ENCODE results near the gene MBD3L3. TPM values are rescaled to one million over a fixed set of nuclear protein-coding genes. Genes with fewer than 3 reads are reported as not detected.
A peak's percentile ranks its signal among the peaks of the same experiment; 100 is the strongest.

The MBD3L3 gene
- total and polyA plus RNA-seq, 10 of the 15 experiments (the other 5 are each of a cell fraction or from before 2014, with no cell fraction given), result not detected

- TF ChIP-seq POU2F2 (IDR thresholded peaks at IDR 0.05; ENCODE audit: borderline replicate concordance, low read depth, low read length) (no peak), ZBTB33 (IDR thresholded peaks at IDR 0.05) (peak; percentile 30; the same call in 1 of the 2 replicates), RELB (IDR thresholded peaks at IDR 0.05; ENCODE audit: low read depth) (peak; percentile 61), FOXK2 (IDR thresholded peaks at IDR 0.05) (no peak), PAX8 (IDR thresholded peaks at IDR 0.05) (no peak), GATAD2B (conservative IDR thresholded peaks at IDR 0.05; ENCODE audit: low read depth) (no peak), PKNOX1 (IDR thresholded peaks at IDR 0.05) (no peak), DPF2 (IDR thresholded peaks at IDR 0.05) (no peak), KDM1A (IDR thresholded peaks at IDR 0.05; ENCODE audit: borderline replicate concordance) (no peak), SPI1 (IDR thresholded peaks at IDR 0.05; ENCODE audit: borderline replicate concordance, insufficient read depth, low read depth, low read length) (no peak), SMARCA5 (IDR thresholded peaks at IDR 0.05) (no peak), STAT3 (IDR thresholded peaks at IDR 0.05; ENCODE audit: low read depth, low read length) (no peak)
- TF ChIP-seq, protein P1, sequence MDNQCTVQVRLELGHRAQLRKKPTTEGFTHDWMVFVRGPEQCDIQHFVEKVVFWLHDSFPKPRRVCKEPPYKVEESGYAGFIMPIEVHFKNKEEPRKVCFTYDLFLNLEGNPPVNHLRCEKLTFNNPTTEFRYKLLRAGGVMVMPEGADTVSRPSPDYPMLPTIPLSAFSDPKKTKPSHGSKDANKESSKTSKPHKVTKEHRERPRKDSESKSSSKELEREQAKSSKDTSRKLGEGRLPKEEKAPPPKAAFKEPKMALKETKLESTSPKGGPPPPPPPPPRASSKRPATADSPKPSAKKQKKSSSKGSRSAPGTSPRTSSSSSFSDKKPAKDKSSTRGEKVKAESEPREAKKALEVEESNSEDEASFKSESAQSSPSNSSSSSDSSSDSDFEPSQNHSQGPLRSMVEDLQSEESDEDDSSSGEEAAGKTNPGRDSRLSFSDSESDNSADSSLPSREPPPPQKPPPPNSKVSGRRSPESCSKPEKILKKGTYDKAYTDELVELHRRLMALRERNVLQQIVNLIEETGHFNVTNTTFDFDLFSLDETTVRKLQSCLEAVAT (IDR thresholded peaks at IDR 0.05), result peak; percentile 71; the same call in 1 of the 2 replicates
- TF ChIP-seq, protein P2, sequence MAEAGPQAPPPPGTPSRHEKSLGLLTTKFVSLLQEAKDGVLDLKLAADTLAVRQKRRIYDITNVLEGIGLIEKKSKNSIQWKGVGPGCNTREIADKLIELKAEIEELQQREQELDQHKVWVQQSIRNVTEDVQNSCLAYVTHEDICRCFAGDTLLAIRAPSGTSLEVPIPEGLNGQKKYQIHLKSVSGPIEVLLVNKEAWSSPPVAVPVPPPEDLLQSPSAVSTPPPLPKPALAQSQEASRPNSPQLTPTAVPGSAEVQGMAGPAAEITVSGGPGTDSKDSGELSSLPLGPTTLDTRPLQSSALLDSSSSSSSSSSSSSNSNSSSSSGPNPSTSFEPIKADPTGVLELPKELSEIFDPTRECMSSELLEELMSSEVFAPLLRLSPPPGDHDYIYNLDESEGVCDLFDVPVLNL (IDR thresholded peaks at IDR 0.05; ENCODE audit: low read depth, low read length), result no peak
- TF ChIP-seq, protein P3, sequence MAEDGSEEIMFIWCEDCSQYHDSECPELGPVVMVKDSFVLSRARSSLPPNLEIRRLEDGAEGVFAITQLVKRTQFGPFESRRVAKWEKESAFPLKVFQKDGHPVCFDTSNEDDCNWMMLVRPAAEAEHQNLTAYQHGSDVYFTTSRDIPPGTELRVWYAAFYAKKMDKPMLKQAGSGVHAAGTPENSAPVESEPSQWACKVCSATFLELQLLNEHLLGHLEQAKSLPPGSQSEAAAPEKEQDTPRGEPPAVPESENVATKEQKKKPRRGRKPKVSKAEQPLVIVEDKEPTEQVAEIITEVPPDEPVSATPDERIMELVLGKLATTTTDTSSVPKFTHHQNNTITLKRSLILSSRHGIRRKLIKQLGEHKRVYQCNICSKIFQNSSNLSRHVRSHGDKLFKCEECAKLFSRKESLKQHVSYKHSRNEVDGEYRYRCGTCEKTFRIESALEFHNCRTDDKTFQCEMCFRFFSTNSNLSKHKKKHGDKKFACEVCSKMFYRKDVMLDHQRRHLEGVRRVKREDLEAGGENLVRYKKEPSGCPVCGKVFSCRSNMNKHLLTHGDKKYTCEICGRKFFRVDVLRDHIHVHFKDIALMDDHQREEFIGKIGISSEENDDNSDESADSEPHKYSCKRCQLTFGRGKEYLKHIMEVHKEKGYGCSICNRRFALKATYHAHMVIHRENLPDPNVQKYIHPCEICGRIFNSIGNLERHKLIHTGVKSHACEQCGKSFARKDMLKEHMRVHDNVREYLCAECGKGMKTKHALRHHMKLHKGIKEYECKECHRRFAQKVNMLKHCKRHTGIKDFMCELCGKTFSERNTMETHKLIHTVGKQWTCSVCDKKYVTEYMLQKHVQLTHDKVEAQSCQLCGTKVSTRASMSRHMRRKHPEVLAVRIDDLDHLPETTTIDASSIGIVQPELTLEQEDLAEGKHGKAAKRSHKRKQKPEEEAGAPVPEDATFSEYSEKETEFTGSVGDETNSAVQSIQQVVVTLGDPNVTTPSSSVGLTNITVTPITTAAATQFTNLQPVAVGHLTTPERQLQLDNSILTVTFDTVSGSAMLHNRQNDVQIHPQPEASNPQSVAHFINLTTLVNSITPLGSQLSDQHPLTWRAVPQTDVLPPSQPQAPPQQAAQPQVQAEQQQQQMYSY (CRISPR knock-in tag; IDR thresholded peaks at IDR 0.05), result no peak
Measured at GRCh38 chr19:7083076-7083956, 24.8 kb upstream of the MBD3L3 start (continued).

Measured in GM12878 (cell line).